ENCODE measurements around the gene CYFIP1. TPM values are rescaled to one million over a fixed set of nuclear protein-coding genes. Genes with fewer than 3 reads are reported as not detected.

CYFIP1 gene
- total and polyA plus RNA-seq, 2 donors (not counting 1 experiment from before 2014, with no cell fraction given) = 59.4 to 102 TPM

- TF ChIP-seq EZH2 (IDR thresholded peaks at IDR 0.05; ENCODE audit: low read length, missing control alignments) (no peak), CTCF (conservative IDR thresholded peaks at IDR 0.05 in 1 of 2, IDR thresholded peaks at IDR 0.05 in 1 of 2; ENCODE audit: low read depth in 1 of 2, low read length in 2 of 2) (no peak)
- Histone ChIP-seq H3K36me3 (ENCODE audit: control insufficient read depth, insufficient read depth, low read length) (no peaks in the 10 kb centered on the region), H2AFZ (ENCODE audit: low read length) (no peak overlapping the region), H3K4me3 (replicated peaks in 1 of 4; ENCODE audit: control extremely low read depth in 1 of 4, insufficient read depth in 1 of 4, low read depth in 3 of 4, low read length in 4 of 4) (no peak overlapping the region), H3K9ac (ENCODE audit: insufficient read depth, low read length) (no peak overlapping the region), H4K20me1 (ENCODE audit: control insufficient read depth, extremely low read depth, insufficient read depth, low read length) (no peaks in the 10 kb centered on the region), H3K9me3 (ENCODE audit: control insufficient read depth, insufficient read depth, low read depth, low read length) (no peaks in the 10 kb centered on the region), H3K4me2 (ENCODE audit: extremely low read depth, insufficient read depth, low read length) (no peak overlapping the region), H3K27me3 (ENCODE audit: control insufficient read depth, insufficient read depth, low read length) (no peaks in the 10 kb centered on the region), H3K27ac (ENCODE audit: insufficient read depth, low read length) (no peak overlapping the region), H3K79me2 (ENCODE audit: control insufficient read depth, insufficient read depth, low read length) (peaks cover 74% of the 10 kb centered on the region), H3K4me1 (ENCODE audit: control insufficient read depth, extremely low read depth, insufficient read depth, low read length) (peaks cover 19% of the 10 kb centered on the region)
- DNase-seq (ENCODE audit: low read depth in 2 of 2) = peak; percentile 13 to 18
These were observed 23.8 kb downstream of the CYFIP1 start for GRCh38 chr15:22956257-22956977.

GRCh38 chr15:22955544-22956119, 24.5 kb downstream of the CYFIP1 start:
- Histone ChIP-seq H3K79me2 (ENCODE audit: control insufficient read depth, insufficient read depth, low read length) (peaks cover 76% of the 10 kb centered on the region), H3K9me3 (ENCODE audit: control insufficient read depth, insufficient read depth, low read depth, low read length) (no peaks in the 10 kb centered on the region), H3K4me1 (ENCODE audit: control insufficient read depth, extremely low read depth, insufficient read depth, low read length) (peaks cover 21% of the 10 kb centered on the region), H3K4me2 (ENCODE audit: extremely low read depth, insufficient read depth, low read length) (no peak overlapping the region), H3K4me3 (replicated peaks in 1 of 4; ENCODE audit: control extremely low read depth in 1 of 4, insufficient read depth in 1 of 4, low read depth in 3 of 4, low read length in 4 of 4) (no peak overlapping the region), H2AFZ (ENCODE audit: low read length) (no peak overlapping the region), H3K36me3 (ENCODE audit: control insufficient read depth, insufficient read depth, low read length) (no peaks in the 10 kb centered on the region), H3K9ac (ENCODE audit: insufficient read depth, low read length) (no peak overlapping the region), H3K27me3 (ENCODE audit: control insufficient read depth, insufficient read depth, low read length) (no peaks in the 10 kb centered on the region), H3K27ac (ENCODE audit: insufficient read depth, low read length) (no peak overlapping the region), H4K20me1 (ENCODE audit: control insufficient read depth, extremely low read depth, insufficient read depth, low read length) (no peaks in the 10 kb centered on the region)
- no peak for TF ChIP-seq EZH2 (IDR thresholded peaks at IDR 0.05; ENCODE audit: low read length, missing control alignments)
- no peak for TF ChIP-seq CTCF (conservative IDR thresholded peaks at IDR 0.05 in 1 of 2, IDR thresholded peaks at IDR 0.05 in 1 of 2; ENCODE audit: low read depth in 1 of 2, low read length in 2 of 2)
- no peak for DNase-seq (ENCODE audit: low read depth in 2 of 2)

GRCh38 chr15:22954798-22955543, 25.2 kb downstream of the CYFIP1 start:
- H3K36me3 ChIP-seq (ENCODE audit: control insufficient read depth, insufficient read depth, low read length) = no peaks in the 10 kb centered on the region
- peaks cover 25% of the 10 kb centered on the region for H3K4me1 ChIP-seq (ENCODE audit: control insufficient read depth, extremely low read depth, insufficient read depth, low read length)
- H3K9ac ChIP-seq (ENCODE audit: insufficient read depth, low read length) = no peak overlapping the region
- no peak for DNase-seq (ENCODE audit: low read depth in 2 of 2)
- H4K20me1 ChIP-seq (ENCODE audit: control insufficient read depth, extremely low read depth, insufficient read depth, low read length) = no peaks in the 10 kb centered on the region
- H3K27ac ChIP-seq (ENCODE audit: insufficient read depth, low read length) = no peak overlapping the region
- H3K4me3 ChIP-seq (replicated peaks in 1 of 4; ENCODE audit: control extremely low read depth in 1 of 4, insufficient read depth in 1 of 4, low read depth in 3 of 4, low read length in 4 of 4) = no peak overlapping the region
- H3K27me3 ChIP-seq (ENCODE audit: control insufficient read depth, insufficient read depth, low read length) = no peaks in the 10 kb centered on the region
- no peak overlapping the region for H2AFZ ChIP-seq (ENCODE audit: low read length)
- peaks cover 76% of the 10 kb centered on the region for H3K79me2 ChIP-seq (ENCODE audit: control insufficient read depth, insufficient read depth, low read length)
- H3K9me3 ChIP-seq (ENCODE audit: control insufficient read depth, insufficient read depth, low read depth, low read length) = no peaks in the 10 kb centered on the region
- no peak for TF ChIP-seq CTCF (conservative IDR thresholded peaks at IDR 0.05 in 1 of 2, IDR thresholded peaks at IDR 0.05 in 1 of 2; ENCODE audit: low read depth in 1 of 2, low read length in 2 of 2)
- TF ChIP-seq EZH2 (IDR thresholded peaks at IDR 0.05; ENCODE audit: low read length, missing control alignments) = no peak
- no peak overlapping the region for H3K4me2 ChIP-seq (ENCODE audit: extremely low read depth, insufficient read depth, low read length)
